ENCODE results near the gene RRP12. TPM values are rescaled to one million over a fixed set of nuclear protein-coding genes. Genes with fewer than 3 reads are reported as not detected.
A peak's percentile ranks its signal among the peaks of the same experiment; 100 is the strongest.
"Not testable (repeated sequence)": the region's sequence is repeated elsewhere in the genome, so short reads cannot be mapped to it uniquely, and the experiment has no call there.

The RRP12 gene
- total and polyA plus RNA-seq, 11 donors, result 6.0 to 61.2 (median 21.5) TPM

- Histone ChIP-seq H3K9me3 (no peaks in the 10 kb centered on the region), H3K27me3 (no peaks in the 10 kb centered on the region), H3K4me3 (peak within 1 kb of the TSS; percentile 60 to 99 (median 84)), H3K4me1 (peaks cover 3 to 63% (median 27%) of the 10 kb centered on the region in 12 donors), H3K27ac (peak within 1 kb of the TSS; percentile 49 to 96 (median 93)), H3K36me3 (peaks cover 0 to 34% (median 20%) of the 10 kb centered on the region in 9 donors)
- peak; percentile 95 to 97 (median 97) for ATAC-seq
- 0 to 1% (median 0%) methylated on average over 28 to 89 of the region's 90 CpGs for WGBS, 4 donors
- TF ChIP-seq CTCF (IDR thresholded peaks at IDR 0.05) (peak; percentile 53 to 81 (median 67)), POLR2A (IDR thresholded peaks at IDR 0.05) (peak in 1 of 2 donors; percentile 80)
- intact Hi-C loops (cut with DNase I), result no loop called here
- peak; percentile 96 to 99 (median 97) for DNase-seq
Measured at GRCh38 chr10:97425964-97426775, 25.0 kb upstream of the RRP12 start, which contains the start of gene PGAM1. TSS of gene PGAM1 (plus strand) at chr10:97426191. CDS start at chr10:97426308, 117 bp downstream.

GRCh38 chr10:97423757-97424098 lies 22.6 kb upstream of the RRP12 start:
- intact Hi-C loops (cut with DNase I); H3K9me3 ChIP-seq; ATAC-seq; DNase-seq; H3K27me3 ChIP-seq; H3K4me3 ChIP-seq: not testable (repeated sequence)
- Histone ChIP-seq H3K36me3 (peaks cover 0 to 13% (median 0%) of the 10 kb centered on the region in 9 donors), H3K27ac (peak overlapping the region in 1 of 12 donors; percentile 93), H3K4me1 (peaks cover 3 to 59% (median 27%) of the 10 kb centered on the region in 12 donors)
- WGBS, 4 donors, result 84 to 88% (median 86%) methylated on average over 8 of the region's 8 CpGs

DNA sequence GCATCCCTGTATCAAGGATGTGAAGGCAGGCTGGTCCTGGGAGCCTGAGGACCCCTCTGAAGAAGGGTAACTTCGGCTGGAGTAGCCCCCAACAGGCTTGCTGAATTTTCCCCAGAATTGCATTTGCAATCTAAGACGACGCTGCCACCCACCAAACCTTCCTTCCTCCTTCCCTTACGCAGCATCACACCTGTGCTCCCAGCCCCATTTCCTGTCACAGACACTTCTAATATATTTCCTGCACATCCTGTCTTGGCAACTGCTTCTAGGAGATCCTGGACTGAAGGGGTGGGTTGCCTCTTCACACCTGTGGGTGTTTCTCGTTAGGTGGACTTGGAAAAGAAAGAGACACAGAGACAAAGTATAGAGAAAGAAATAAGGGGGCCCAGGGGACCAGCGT lies 15.4 kb upstream of the RRP12 start:
- no peak overlapping the region for H3K27ac ChIP-seq
- intact Hi-C loops (cut with DNase I), result no loop called here
- no peak for ATAC-seq
- no peaks in the 10 kb centered on the region for H3K27me3 ChIP-seq
- no peak for TF ChIP-seq POLR2A (IDR thresholded peaks at IDR 0.05)
- no peak for TF ChIP-seq CTCF (IDR thresholded peaks at IDR 0.05)
- H3K9me3 ChIP-seq, result no peaks in the 10 kb centered on the region
- H3K4me1 ChIP-seq, result peaks cover 0 to 28% (median 0%) of the 10 kb centered on the region in 12 donors
- 67 to 78% (median 71%) methylated on average over 6 of the region's 6 CpGs for WGBS, 4 donors
- no peak overlapping the region for H3K4me3 ChIP-seq
- no peaks in the 10 kb centered on the region for H3K36me3 ChIP-seq
- no peak for DNase-seq

DNA sequence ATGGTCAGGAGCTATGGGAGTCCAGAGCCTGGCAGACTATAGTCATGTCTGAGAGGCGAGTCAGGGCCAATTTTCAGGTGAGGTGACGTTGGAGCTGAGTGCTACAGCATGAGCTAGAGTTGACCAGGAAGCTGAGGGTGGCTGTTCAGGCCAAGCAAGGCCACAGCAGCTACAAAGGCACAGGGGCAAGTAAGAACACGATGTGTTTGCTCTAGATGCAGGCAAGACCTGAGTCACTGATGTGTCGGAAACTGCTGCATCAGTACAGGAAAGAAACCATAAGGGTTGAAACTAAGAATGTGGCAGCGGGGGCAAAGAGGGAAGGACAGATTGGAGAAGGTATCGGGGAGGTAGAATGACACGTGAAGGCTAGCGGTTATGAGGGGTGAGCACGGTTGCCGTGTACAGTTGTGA lies 11.8 kb upstream of the RRP12 start:
- Histone ChIP-seq H3K36me3 (no peaks in the 10 kb centered on the region), H3K9me3 (no peaks in the 10 kb centered on the region), H3K27ac (no peak overlapping the region), H3K4me3 (no peak overlapping the region), H3K27me3 (no peaks in the 10 kb centered on the region), H3K4me1 (peaks cover 0 to 27% (median 0%) of the 10 kb centered on the region in 12 donors)
- ATAC-seq (no peak), DNase-seq (no peak)
- TF ChIP-seq POLR2A (IDR thresholded peaks at IDR 0.05), result no peak
- no peak for TF ChIP-seq CTCF (IDR thresholded peaks at IDR 0.05)
- intact Hi-C loops (cut with DNase I), result no loop called here
- 90 to 94% (median 91%) methylated on average over 10 of the region's 10 CpGs for WGBS, 4 donors

Data from heart left ventricle (tissue), 16 donors.